ENCODE measurements around the gene ARSI.

Gene ARSI

DNA sequence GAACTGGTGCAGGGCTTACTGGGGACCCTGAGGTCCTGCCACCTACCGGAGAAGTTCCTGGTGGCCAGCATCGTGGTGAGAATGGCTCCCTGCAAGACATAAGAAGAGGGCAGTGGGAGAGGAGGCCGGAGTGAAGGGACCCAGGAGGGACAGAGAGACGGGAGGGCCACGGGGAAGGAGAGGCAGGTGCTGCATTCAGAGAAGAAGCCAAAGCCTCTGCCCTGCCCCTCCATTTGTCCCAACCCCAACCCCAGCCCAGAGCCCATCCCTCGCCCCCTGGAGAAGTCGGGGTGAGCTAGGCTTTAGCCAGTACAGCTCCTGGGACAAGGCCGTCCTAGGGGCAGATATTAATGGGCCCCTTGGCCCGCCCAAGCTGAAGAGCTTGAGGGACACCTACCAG lies 55.0 kb downstream of the ARSI start:
- no peak for DNase-seq (ENCODE audit: low spot score)
- TF ChIP-seq, protein P1, sequence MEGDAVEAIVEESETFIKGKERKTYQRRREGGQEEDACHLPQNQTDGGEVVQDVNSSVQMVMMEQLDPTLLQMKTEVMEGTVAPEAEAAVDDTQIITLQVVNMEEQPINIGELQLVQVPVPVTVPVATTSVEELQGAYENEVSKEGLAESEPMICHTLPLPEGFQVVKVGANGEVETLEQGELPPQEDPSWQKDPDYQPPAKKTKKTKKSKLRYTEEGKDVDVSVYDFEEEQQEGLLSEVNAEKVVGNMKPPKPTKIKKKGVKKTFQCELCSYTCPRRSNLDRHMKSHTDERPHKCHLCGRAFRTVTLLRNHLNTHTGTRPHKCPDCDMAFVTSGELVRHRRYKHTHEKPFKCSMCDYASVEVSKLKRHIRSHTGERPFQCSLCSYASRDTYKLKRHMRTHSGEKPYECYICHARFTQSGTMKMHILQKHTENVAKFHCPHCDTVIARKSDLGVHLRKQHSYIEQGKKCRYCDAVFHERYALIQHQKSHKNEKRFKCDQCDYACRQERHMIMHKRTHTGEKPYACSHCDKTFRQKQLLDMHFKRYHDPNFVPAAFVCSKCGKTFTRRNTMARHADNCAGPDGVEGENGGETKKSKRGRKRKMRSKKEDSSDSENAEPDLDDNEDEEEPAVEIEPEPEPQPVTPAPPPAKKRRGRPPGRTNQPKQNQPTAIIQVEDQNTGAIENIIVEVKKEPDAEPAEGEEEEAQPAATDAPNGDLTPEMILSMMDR (IDR thresholded peaks at IDR 0.05; ENCODE audit: extremely low read depth, insufficient read depth, missing control alignments) = no peak
- in situ Hi-C loops (cut with MboI; ENCODE audit: low pct_unique_long_range_greater_than_20kb, low sequenced_read_pairs, unreplicated experiment) = no loop called here

DNA sequence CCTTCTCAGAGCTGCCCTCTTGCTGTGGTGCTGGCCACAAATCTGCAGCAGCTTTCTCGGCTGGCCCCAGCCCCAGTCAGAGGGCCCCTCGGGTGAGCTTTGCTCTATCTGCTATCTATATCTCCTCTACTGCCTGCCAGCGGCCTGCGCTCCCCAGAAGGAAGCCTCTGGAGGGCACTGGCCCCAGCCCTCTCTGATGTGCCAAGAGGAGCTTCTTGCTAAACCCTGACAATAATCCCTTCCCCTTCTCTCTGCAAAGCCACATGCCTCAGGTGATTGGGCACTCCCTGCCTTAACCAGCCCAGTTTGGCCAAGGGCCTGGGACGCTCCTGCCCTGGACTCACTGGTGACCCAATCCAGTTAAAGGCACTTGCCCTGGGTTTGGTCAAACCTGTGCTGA lies 55.9 kb downstream of the ARSI start:
- no peak for DNase-seq (ENCODE audit: low spot score)
- in situ Hi-C loops (cut with MboI; ENCODE audit: low pct_unique_long_range_greater_than_20kb, low sequenced_read_pairs, unreplicated experiment) = no loop called here
- TF ChIP-seq, protein P1 (IDR thresholded peaks at IDR 0.05; ENCODE audit: extremely low read depth, insufficient read depth, missing control alignments) = no peak

DNA sequence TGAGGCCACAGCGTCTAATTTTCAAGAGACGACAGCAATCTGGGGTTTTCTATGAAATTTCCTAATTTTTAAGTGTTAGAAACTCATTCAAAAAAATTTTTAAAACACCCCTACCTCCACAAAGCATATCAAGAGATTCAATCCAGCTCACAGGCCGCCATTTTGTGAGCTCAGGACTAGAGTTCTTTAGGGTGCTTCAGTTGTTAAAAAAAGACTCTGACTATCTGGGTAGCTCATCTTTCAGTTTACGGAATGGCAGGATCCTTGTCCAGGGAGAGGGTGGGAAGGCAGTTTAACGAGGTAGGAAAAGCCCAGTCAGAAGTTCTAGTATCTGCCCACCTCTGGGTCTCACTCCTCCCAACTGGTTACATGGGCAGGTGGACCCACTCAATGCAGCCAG lies 56.3 kb downstream of the ARSI start:
- in situ Hi-C loops (cut with MboI; ENCODE audit: low pct_unique_long_range_greater_than_20kb, low sequenced_read_pairs, unreplicated experiment) = no loop called here
- TF ChIP-seq, protein P1 (IDR thresholded peaks at IDR 0.05; ENCODE audit: extremely low read depth, insufficient read depth, missing control alignments) = no peak
- DNase-seq (ENCODE audit: low spot score) = no peak

Data from GM13977 (cell line).